Measurements from ENCODE around the gene IPO8. TPM values are rescaled to one million over a fixed set of nuclear protein-coding genes. Genes with fewer than 3 reads are reported as not detected.
A peak's percentile ranks its signal among the peaks of the same experiment; 100 is the strongest.

IPO8 gene
- total RNA-seq, 1 donor from 2014 or later, result 39.2 TPM

DNA sequence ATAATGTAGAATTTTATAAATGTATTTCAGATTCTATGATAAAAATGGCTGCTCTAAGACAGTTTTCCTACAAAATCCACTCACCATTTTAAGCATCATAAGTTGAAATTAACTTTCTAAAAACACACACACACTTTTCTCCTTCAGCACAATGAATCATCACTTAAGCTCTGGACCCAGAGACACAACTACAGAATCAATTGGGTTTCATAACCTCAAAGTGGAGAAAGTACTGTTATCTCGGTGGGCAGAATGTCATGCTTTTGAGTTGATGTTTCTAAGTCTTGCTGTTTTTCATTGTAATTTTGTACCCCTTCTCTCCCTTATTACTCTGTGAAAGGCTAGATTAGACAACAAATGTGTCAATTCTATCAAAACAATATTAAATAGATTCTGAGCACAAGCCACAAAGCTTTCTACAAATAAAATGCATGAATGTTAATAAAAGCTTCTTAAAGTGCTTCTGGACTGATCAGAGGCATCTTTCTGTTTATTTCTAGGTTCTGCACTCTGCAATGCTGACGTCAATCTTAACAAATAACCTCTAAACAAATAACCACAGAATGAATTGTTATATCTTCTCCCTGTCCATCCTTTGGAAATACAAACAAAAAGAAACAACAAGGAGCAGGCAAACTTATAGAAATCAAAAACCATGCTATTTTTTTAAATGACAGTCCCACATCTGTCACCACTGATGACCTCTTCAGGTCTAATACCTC is 8.2 kb downstream of the IPO8 start:
- Histone ChIP-seq H3K9me3 (ENCODE audit: insufficient read depth, low read depth, low read length) (no peaks in the 10 kb centered on the region), H3K27ac (ENCODE audit: low read depth, low read length) (no peak overlapping the region), H3K4me1 (ENCODE audit: insufficient read depth, low read length) (peaks cover 5% of the 10 kb centered on the region), H3K4me2 (ENCODE audit: low read length) (no peak overlapping the region), H3K79me2 (ENCODE audit: insufficient read depth, low read length) (peaks cover 29% of the 10 kb centered on the region), H2AFZ (ENCODE audit: low read depth, low read length) (no peak overlapping the region), H3K27me3 (ENCODE audit: insufficient read depth, low read length) (no peaks in the 10 kb centered on the region), H3K36me3 (ENCODE audit: insufficient read depth, low read length) (no peaks in the 10 kb centered on the region), H4K20me1 (ENCODE audit: insufficient read depth, low read length) (peaks cover 8% of the 10 kb centered on the region), H3K9ac (ENCODE audit: low read length) (no peak overlapping the region), H3K4me3 (ENCODE audit: insufficient read depth, low read depth, low read length) (no peak overlapping the region)
- TF ChIP-seq EZH2 (IDR thresholded peaks at IDR 0.05; ENCODE audit: insufficient read depth, low read length) (no peak), CTCF (IDR thresholded peaks at IDR 0.05; ENCODE audit: insufficient read depth, low read depth, low read length) (no peak)
- FAIRE-seq (no peak), DNase-seq (ENCODE audit: low read depth) (peak; percentile 39)
- H3K4me1 Mint-ChIP-seq (ENCODE audit: low read depth, unreplicated experiment), result peaks cover 11% of the 10 kb centered on the region
- H3K9me3 Mint-ChIP-seq (ENCODE audit: unreplicated experiment), result no peaks in the 10 kb centered on the region
- no peaks in the 10 kb centered on the region for H3K36me3 Mint-ChIP-seq (ENCODE audit: low read depth, unreplicated experiment)
- H3K27me3 Mint-ChIP-seq (ENCODE audit: low read depth, unreplicated experiment), result no peaks in the 10 kb centered on the region
- no peak overlapping the region for H3K27ac Mint-ChIP-seq (ENCODE audit: unreplicated experiment)
- no peak overlapping the region for H3K4me3 Mint-ChIP-seq (ENCODE audit: unreplicated experiment)

DNA sequence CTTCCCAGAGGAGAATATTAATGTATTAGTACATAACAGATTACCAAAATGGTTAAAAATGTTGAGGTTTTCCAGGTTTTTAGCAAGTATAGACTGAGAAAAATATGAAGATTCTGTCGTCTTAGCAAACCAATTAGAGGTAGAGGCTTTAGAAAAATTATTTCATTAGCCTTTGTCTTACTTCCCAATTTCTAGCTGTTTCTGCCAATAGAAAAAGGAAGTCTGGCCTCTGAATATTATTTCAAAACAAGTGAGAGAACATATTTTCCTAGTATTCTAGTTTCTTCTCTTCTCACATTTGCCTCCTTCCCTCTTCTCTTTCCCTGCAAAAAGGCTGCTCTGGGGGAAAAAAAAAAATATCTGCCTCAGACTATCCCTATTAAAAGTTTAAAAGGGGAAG is 16.4 kb downstream of the IPO8 start:
- Mint-ChIP-seq H3K9me3 (ENCODE audit: unreplicated experiment) (no peaks in the 10 kb centered on the region), H3K4me3 (ENCODE audit: unreplicated experiment) (no peak overlapping the region), H3K27ac (ENCODE audit: unreplicated experiment) (no peak overlapping the region), H3K4me1 (ENCODE audit: low read depth, unreplicated experiment) (no peaks in the 10 kb centered on the region), H3K36me3 (ENCODE audit: low read depth, unreplicated experiment) (peaks cover 2% of the 10 kb centered on the region), H3K27me3 (ENCODE audit: low read depth, unreplicated experiment) (no peaks in the 10 kb centered on the region)
- H2AFZ ChIP-seq (ENCODE audit: low read depth, low read length), result no peak overlapping the region
- no peaks in the 10 kb centered on the region for H3K4me1 ChIP-seq (ENCODE audit: insufficient read depth, low read length)
- H3K79me2 ChIP-seq (ENCODE audit: insufficient read depth, low read length), result no peaks in the 10 kb centered on the region
- peaks cover 17% of the 10 kb centered on the region for H3K36me3 ChIP-seq (ENCODE audit: insufficient read depth, low read length)
- FAIRE-seq (no peak), DNase-seq (ENCODE audit: low read depth) (no peak)
- no peak overlapping the region for H3K9ac ChIP-seq (ENCODE audit: low read length)
- no peaks in the 10 kb centered on the region for H3K27me3 ChIP-seq (ENCODE audit: insufficient read depth, low read length)
- H3K4me2 ChIP-seq (ENCODE audit: low read length), result no peak overlapping the region
- no peak overlapping the region for H3K27ac ChIP-seq (ENCODE audit: low read depth, low read length)
- TF ChIP-seq EZH2 (IDR thresholded peaks at IDR 0.05; ENCODE audit: insufficient read depth, low read length), result no peak
- no peak for TF ChIP-seq CTCF (IDR thresholded peaks at IDR 0.05; ENCODE audit: insufficient read depth, low read depth, low read length)
- no peaks in the 10 kb centered on the region for H4K20me1 ChIP-seq (ENCODE audit: insufficient read depth, low read length)
- H3K4me3 ChIP-seq (ENCODE audit: insufficient read depth, low read depth, low read length), result no peak overlapping the region
- no peaks in the 10 kb centered on the region for H3K9me3 ChIP-seq (ENCODE audit: insufficient read depth, low read depth, low read length)

GRCh38 chr12:30678221-30678620 is 17.4 kb downstream of the IPO8 start:
- H3K27ac ChIP-seq (ENCODE audit: low read depth, low read length), result no peak overlapping the region
- H3K4me1 ChIP-seq (ENCODE audit: insufficient read depth, low read length), result no peaks in the 10 kb centered on the region
- H3K27ac Mint-ChIP-seq (ENCODE audit: unreplicated experiment), result no peak overlapping the region
- no peaks in the 10 kb centered on the region for H3K79me2 ChIP-seq (ENCODE audit: insufficient read depth, low read length)
- H3K4me2 ChIP-seq (ENCODE audit: low read length), result no peak overlapping the region
- H3K27me3 Mint-ChIP-seq (ENCODE audit: low read depth, unreplicated experiment), result no peaks in the 10 kb centered on the region
- no peaks in the 10 kb centered on the region for H3K9me3 ChIP-seq (ENCODE audit: insufficient read depth, low read depth, low read length)
- H3K9me3 Mint-ChIP-seq (ENCODE audit: unreplicated experiment), result no peaks in the 10 kb centered on the region
- peaks cover 20% of the 10 kb centered on the region for H3K36me3 ChIP-seq (ENCODE audit: insufficient read depth, low read length)
- FAIRE-seq (no peak), DNase-seq (ENCODE audit: low read depth) (no peak)
- TF ChIP-seq EZH2 (IDR thresholded peaks at IDR 0.05; ENCODE audit: insufficient read depth, low read length) (no peak), CTCF (IDR thresholded peaks at IDR 0.05; ENCODE audit: insufficient read depth, low read depth, low read length) (no peak)
- H2AFZ ChIP-seq (ENCODE audit: low read depth, low read length), result no peak overlapping the region
- no peaks in the 10 kb centered on the region for H4K20me1 ChIP-seq (ENCODE audit: insufficient read depth, low read length)
- no peak overlapping the region for H3K4me3 Mint-ChIP-seq (ENCODE audit: unreplicated experiment)
- H3K27me3 ChIP-seq (ENCODE audit: insufficient read depth, low read length), result no peaks in the 10 kb centered on the region
- no peak overlapping the region for H3K9ac ChIP-seq (ENCODE audit: low read length)
- H3K4me3 ChIP-seq (ENCODE audit: insufficient read depth, low read depth, low read length), result no peak overlapping the region
- peaks cover 2% of the 10 kb centered on the region for H3K36me3 Mint-ChIP-seq (ENCODE audit: low read depth, unreplicated experiment)
- no peaks in the 10 kb centered on the region for H3K4me1 Mint-ChIP-seq (ENCODE audit: low read depth, unreplicated experiment)
